GM12878 (cell line): ENCODE measurements around the gene THADA.
A peak's percentile ranks its signal among the peaks of the same experiment; 100 is the strongest.

Experiments
- CHD2 ChIP-seq: IDR thresholded peaks from 2 replicates; pipeline ENCODE4 v1.6.1; 2011; ENCODE audit warnings: low read depth, low read length, improper control_type of control experiment, borderline replicate concordance
- CTCF ChIP-seq, 3 experiments: IDR thresholded peaks in 2 of 3; conservative IDR thresholded peaks in 1 of 3; 2 replicates each; pipeline ENCODE4 v1.5.1; 2011; ENCODE audit warnings: low read depth in 3 of 3, low read length in 3 of 3, mild to moderate bottlenecking in 3 of 3, control low read depth in 2 of 3, moderate library complexity in 2 of 3, inconsistent platforms in 1 of 3, mixed read lengths in 1 of 3; ENCODE audit not compliant: control insufficient read depth in 2 of 3, insufficient read depth in 1 of 3; ENCODE audit errors: extremely low read depth in 1 of 3
- EP300 ChIP-seq, 2 experiments: fragments of 150-350 bp in 1 of 2; IDR thresholded peaks; 2 replicates each; pipeline ENCODE4 v1.6.1; 2011 to 2012; ENCODE audit warnings: low read depth in 2 of 2, low read length in 2 of 2, borderline replicate concordance in 1 of 2, improper control_type of control experiment in 1 of 2, inconsistent platforms in 1 of 2; ENCODE audit not compliant: control insufficient read depth in 1 of 2
- EZH2 ChIP-seq: IDR thresholded peaks from 2 replicates; pipeline ENCODE4 v1.6.1; 2012; ENCODE audit warnings: low read depth, mild to moderate bottlenecking, control low read depth, inconsistent platforms, low read length, borderline replicate concordance; ENCODE audit not compliant: control insufficient read depth
- FOS ChIP-seq: IDR thresholded peaks from 3 replicates; pipeline ENCODE4 v1.6.1; 2011; ENCODE audit warnings: borderline replicate concordance; ENCODE audit not compliant: insufficient read length; ENCODE audit errors: extremely low read depth
- IRF3 ChIP-seq: fragments of 450-650 bp; IDR thresholded peaks from 2 replicates; pipeline ENCODE4 v1.6.1; 2014; ENCODE audit warnings: mild to moderate bottlenecking
- JUNB ChIP-seq: IDR thresholded peaks from 2 replicates; pipeline ENCODE4 v1.6.1; 2016; ENCODE audit warnings: antibody characterized with exemption, mild to moderate bottlenecking
- MYC ChIP-seq: IDR thresholded peaks from 2 replicates; pipeline ENCODE4 v1.6.1; 2011; ENCODE audit warnings: mild to moderate bottlenecking, low read length, moderate library complexity, inconsistent platforms; ENCODE audit not compliant: insufficient read depth, insufficient replicate concordance, insufficient read length, severe bottlenecking
- NFIC ChIP-seq: IDR thresholded peaks from 2 replicates; pipeline ENCODE4 v1.6.1; 2012; ENCODE audit warnings: low read depth, mild to moderate bottlenecking, inconsistent platforms, low read length, moderate library complexity
- NFYB ChIP-seq: IDR thresholded peaks from 2 replicates; pipeline ENCODE4 v1.6.1; 2011; ENCODE audit warnings: low read depth, mild to moderate bottlenecking, low read length, improper control_type of control experiment, moderate library complexity; ENCODE audit not compliant: insufficient read depth
- TARDBP ChIP-seq: IDR thresholded peaks from 2 replicates; pipeline ENCODE4 v1.6.1; 2016; ENCODE audit warnings: borderline replicate concordance
- USF2 ChIP-seq: IDR thresholded peaks from 2 replicates; pipeline ENCODE4 v1.6.1; 2011; ENCODE audit warnings: low read depth, low read length, improper control_type of control experiment, borderline replicate concordance
- ZBTB4 ChIP-seq: fragments of 450-650 bp; formaldehyde crosslinking; IDR thresholded peaks from 2 replicates; pipeline ENCODE4 v1.4.0; 2022; ENCODE audit warnings: mild to moderate bottlenecking, moderate library complexity
- ZNF384 ChIP-seq: IDR thresholded peaks from 2 replicates; pipeline ENCODE4 v1.6.1; 2012; ENCODE audit warnings: low read depth, mild to moderate bottlenecking, low read length, improper control_type of control experiment, borderline replicate concordance

GRCh38 chr2:43481927-43482542, 113.8 kb downstream of the THADA start:
- no peak for TF ChIP-seq ZNF384
- TF ChIP-seq JUNB, result no peak
- no peak for TF ChIP-seq CTCF (IDR thresholded peaks at IDR 0.05 in 2 of 3, conservative IDR thresholded peaks at IDR 0.05 in 1 of 3; ENCODE audit: control insufficient read depth in 2 of 3, extremely low read depth in 1 of 3, insufficient read depth in 1 of 3, low read depth in 3 of 3, low read length in 3 of 3)
- no peak; a peak in 1 of 4 replicates for TF ChIP-seq EP300 (IDR thresholded peaks at IDR 0.05; ENCODE audit: borderline replicate concordance in 1 of 2, control insufficient read depth in 1 of 2, low read depth in 2 of 2, low read length in 2 of 2)
- no peak for TF ChIP-seq MYC
- TF ChIP-seq IRF3, result no peak
- TF ChIP-seq NFIC, result 0 out of 2 replicates have a peak, but pooled peaks have one; percentile 30
- TF ChIP-seq TARDBP, result no peak
- TF ChIP-seq USF2, result no peak
- TF ChIP-seq CHD2, result no peak
- no peak for TF ChIP-seq ZBTB4 (CRISPR knock-in tag)
- TF ChIP-seq NFYB, result no peak
- no peak for TF ChIP-seq FOS
- TF ChIP-seq EZH2, result no peak
